CD14-positive monocyte (primary cell): ENCODE results near the gene UQCRFS1. TPM values are rescaled to one million over a fixed set of nuclear protein-coding genes. Genes with fewer than 3 reads are reported as not detected.

Source experiments
- DNase-seq, 3 donors: peaks; one replicate each; pipeline ENCODE4 v3.0.0-alpha.2; 2011 to 2022
- H2AFZ ChIP-seq: 2 replicates; pipeline ENCODE4 v1.6.0; 2012; ENCODE audit warnings: mild to moderate bottlenecking, low read depth, low read length, inconsistent platforms; ENCODE audit not compliant: insufficient read depth, poor library complexity, severe bottlenecking
- H3K27ac ChIP-seq, 2 donors: 1 replicate in 1 of 2; 2 replicates in 1 of 2; pipeline ENCODE4 v1.5.1; 2012 to 2013; ENCODE audit warnings: low read length in 2 of 2, control low read depth in 1 of 2, inconsistent platforms in 1 of 2, low read depth in 1 of 2, mild to moderate bottlenecking in 1 of 2
- H3K27me3 ChIP-seq, 2 donors: one replicate each; pipeline versions ENCODE4 v1.6.0 to v1.6.1; 2011 to 2013; ENCODE audit warnings: low read length in 2 of 2; ENCODE audit not compliant: control insufficient read depth in 2 of 2, insufficient read depth in 2 of 2
- H3K36me3 ChIP-seq, 2 donors: replicated peaks in 1 of 2; 1 replicate in 1 of 2; 2 replicates in 1 of 2; pipeline versions ENCODE4 v1.5.1 to v1.6.1; 2012 to 2013; ENCODE audit warnings: low read length in 2 of 2, control low read depth in 1 of 2, inconsistent platforms in 1 of 2, mild to moderate bottlenecking in 1 of 2; ENCODE audit not compliant: insufficient read depth in 2 of 2, control insufficient read depth in 1 of 2
- H3K4me1 ChIP-seq, 2 donors: 1 replicate in 1 of 2; 2 replicates in 1 of 2; pipeline versions ENCODE4 v1.5.1 to v1.6.1; 2012 to 2013; ENCODE audit warnings: low read length in 2 of 2, control low read depth in 1 of 2, inconsistent platforms in 1 of 2, mild to moderate bottlenecking in 1 of 2, moderate library complexity in 1 of 2; ENCODE audit not compliant: insufficient read depth in 2 of 2, control insufficient read depth in 1 of 2
- H3K4me2 ChIP-seq: replicated peaks from 2 replicates; pipeline ENCODE3; 2012; ENCODE audit warnings: low read length, moderate library complexity, mild to moderate bottlenecking; ENCODE audit not compliant: poor library complexity, severe bottlenecking; ENCODE audit errors: extremely low read depth
- H3K4me3 ChIP-seq, 3 experiments: fragments of 200-600 bp in 1 of 3; sonication (generic) in 1 of 3; replicated peaks in 1 of 3; 1 replicate in 2 of 3; 2 replicates in 1 of 3; pipeline ENCODE4 v1.5.1; 2011 to 2013; ENCODE audit warnings: low read length in 3 of 3, mild to moderate bottlenecking in 3 of 3, control low read depth in 2 of 3, low read depth in 2 of 3, inconsistent platforms in 1 of 3, moderate library complexity in 1 of 3
- H3K79me2 ChIP-seq: 2 replicates; pipeline ENCODE4 v1.6.0; 2012; ENCODE audit warnings: mild to moderate bottlenecking, control low read depth, inconsistent platforms, low read length, moderate library complexity; ENCODE audit not compliant: insufficient read depth
- H3K9ac ChIP-seq: 2 replicates; pipeline ENCODE4 v1.6.0; 2017; ENCODE audit warnings: low read length, mild to moderate bottlenecking; ENCODE audit not compliant: insufficient read depth, poor library complexity, severe bottlenecking
- H3K9me3 ChIP-seq, 2 donors: replicated peaks in 1 of 2; 1 replicate in 1 of 2; 2 replicates in 1 of 2; pipeline versions ENCODE4 v1.5.1 to v1.6.1; 2012 to 2013; ENCODE audit warnings: low read length in 2 of 2, control low read depth in 1 of 2; ENCODE audit not compliant: control insufficient read depth in 1 of 2, insufficient read depth in 1 of 2
- H4K20me1 ChIP-seq: 2 replicates; pipeline ENCODE4 v1.6.0; 2012; ENCODE audit warnings: mild to moderate bottlenecking, low read length, control low read depth, moderate library complexity; ENCODE audit not compliant: insufficient read depth
- H3K27ac Mint-ChIP-seq, 7 donors: one replicate each; pipeline ENCODE4 v1.8.0; 2020; ENCODE audit warnings: mild to moderate bottlenecking in 7 of 7, mixed read lengths in 7 of 7, moderate library complexity in 6 of 7, inconsistent platforms in 2 of 7
- H3K27me3 Mint-ChIP-seq, 3 donors: one replicate each; pipeline ENCODE4 v1.8.0; 2021 to 2022; ENCODE audit warnings: low read depth in 3 of 3, mild to moderate bottlenecking in 3 of 3, mixed read lengths in 3 of 3, moderate library complexity in 3 of 3, inconsistent platforms in 1 of 3
- H3K36me3 Mint-ChIP-seq, 2 donors: one replicate each; pipeline ENCODE4 v1.8.0; 2020; ENCODE audit warnings: mixed read lengths in 2 of 2, inconsistent platforms in 1 of 2, mild to moderate bottlenecking in 1 of 2
- H3K4me1 Mint-ChIP-seq: one replicate; pipeline ENCODE4 v1.8.0; 2020; ENCODE audit warnings: mild to moderate bottlenecking, mixed read lengths
- H3K4me3 Mint-ChIP-seq, 2 donors: one replicate each; pipeline ENCODE4 v1.8.0; 2020; ENCODE audit warnings: mild to moderate bottlenecking in 2 of 2, mixed read lengths in 2 of 2, moderate library complexity in 1 of 2
- H3K9me3 Mint-ChIP-seq, 7 donors: one replicate each; pipeline ENCODE4 v1.8.0; 2020 to 2022; ENCODE audit warnings: mixed read lengths in 7 of 7, mild to moderate bottlenecking in 6 of 7, moderate library complexity in 6 of 7, inconsistent platforms in 2 of 7
- WGBS: methylation state at CpG from one replicate; pipeline ENCODE4 v1.1.5; 2013; ENCODE audit warnings: missing lambda C conversion rate; ENCODE audit not compliant: insufficient coverage; 5-methylcytosine and 5-hydroxymethylcytosine counted together
- intact Hi-C, 2 donors: fragments of 100-400 bp; cut with micrococcal nuclease; formaldehyde crosslinking; loops; one replicate each; pipeline versions ENCODE4 v1.15.0 to v1.15.1; 2023
- polyA plus RNA-seq, 3 donors: library from polyadenylated mRNA; depleted of rRNA in 1 of 3; unstranded in 2 of 3; stranded (reverse) in 1 of 3; fragments of 300-500 nt in 2 of 3; fragments of >200 nt in 1 of 3; fragmentation: Illumina TruSeq in 2 of 3; gene quantifications; 1 replicate in 2 of 3; 2 replicates in 1 of 3; pipeline ENCODE4 v1.2.3, GENCODE V29; 2012 to 2021
- TF ChIP-seq, protein P1 (sequence below): fragments of 200-600 bp; IDR thresholded peaks from one replicate; pipeline ENCODE4 v1.8.0; 2022; ENCODE audit warnings: antibody characterized with exemption, mild to moderate bottlenecking

Gene UQCRFS1
- polyA plus RNA-seq, 3 donors: 26.2 to 108 (median 108) TPM

DNA sequence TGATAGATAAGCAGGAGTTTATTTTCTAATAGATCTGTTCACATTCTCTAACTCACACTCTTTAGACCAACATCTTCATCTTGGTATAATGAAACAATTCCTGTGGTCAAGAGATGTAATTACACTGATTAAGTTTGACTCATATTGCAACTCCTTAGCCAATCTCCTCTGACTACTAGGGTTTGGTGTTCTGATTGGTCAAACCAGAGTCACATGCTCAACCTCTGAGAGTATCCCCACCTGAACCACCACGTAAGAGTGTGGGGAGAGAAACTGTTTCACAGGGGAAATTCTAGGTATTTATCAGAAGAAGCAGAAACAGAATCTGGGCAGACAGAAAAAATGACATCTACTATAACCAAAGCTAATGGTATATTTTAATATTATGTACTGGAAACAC is 42.4 kb downstream of the UQCRFS1 start:
- Histone ChIP-seq H3K4me2 (no peak overlapping the region), H3K27ac (no peak overlapping the region), H4K20me1 (no peaks in the 10 kb centered on the region), H3K9ac (no peak overlapping the region), H3K36me3 (no peaks in the 10 kb centered on the region), H3K79me2 (no peaks in the 10 kb centered on the region), H3K27me3 (no peaks in the 10 kb centered on the region), H3K4me1 (no peaks in the 10 kb centered on the region), H2AFZ (no peak overlapping the region), H3K9me3 (peaks cover 10 to 21% of the 10 kb centered on the region in 2 donors), H3K4me3 (no peak overlapping the region)
- DNase-seq: no peak
- intact Hi-C loops: no loop called here
- WGBS: no CpG with 5 or more reads among the region's 1 CpG
- no peak overlapping the region for H3K4me3 Mint-ChIP-seq
- no peaks in the 10 kb centered on the region for H3K4me1 Mint-ChIP-seq
- H3K27me3 Mint-ChIP-seq: peaks cover 1 to 2% (median 2%) of the 10 kb centered on the region in 3 donors
- TF ChIP-seq, protein P1, sequence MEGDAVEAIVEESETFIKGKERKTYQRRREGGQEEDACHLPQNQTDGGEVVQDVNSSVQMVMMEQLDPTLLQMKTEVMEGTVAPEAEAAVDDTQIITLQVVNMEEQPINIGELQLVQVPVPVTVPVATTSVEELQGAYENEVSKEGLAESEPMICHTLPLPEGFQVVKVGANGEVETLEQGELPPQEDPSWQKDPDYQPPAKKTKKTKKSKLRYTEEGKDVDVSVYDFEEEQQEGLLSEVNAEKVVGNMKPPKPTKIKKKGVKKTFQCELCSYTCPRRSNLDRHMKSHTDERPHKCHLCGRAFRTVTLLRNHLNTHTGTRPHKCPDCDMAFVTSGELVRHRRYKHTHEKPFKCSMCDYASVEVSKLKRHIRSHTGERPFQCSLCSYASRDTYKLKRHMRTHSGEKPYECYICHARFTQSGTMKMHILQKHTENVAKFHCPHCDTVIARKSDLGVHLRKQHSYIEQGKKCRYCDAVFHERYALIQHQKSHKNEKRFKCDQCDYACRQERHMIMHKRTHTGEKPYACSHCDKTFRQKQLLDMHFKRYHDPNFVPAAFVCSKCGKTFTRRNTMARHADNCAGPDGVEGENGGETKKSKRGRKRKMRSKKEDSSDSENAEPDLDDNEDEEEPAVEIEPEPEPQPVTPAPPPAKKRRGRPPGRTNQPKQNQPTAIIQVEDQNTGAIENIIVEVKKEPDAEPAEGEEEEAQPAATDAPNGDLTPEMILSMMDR: no peak
- no peaks in the 10 kb centered on the region for H3K36me3 Mint-ChIP-seq
- H3K9me3 Mint-ChIP-seq: peaks cover 14 to 38% (median 16%) of the 10 kb centered on the region in 7 donors
- H3K27ac Mint-ChIP-seq: no peak overlapping the region

DNA sequence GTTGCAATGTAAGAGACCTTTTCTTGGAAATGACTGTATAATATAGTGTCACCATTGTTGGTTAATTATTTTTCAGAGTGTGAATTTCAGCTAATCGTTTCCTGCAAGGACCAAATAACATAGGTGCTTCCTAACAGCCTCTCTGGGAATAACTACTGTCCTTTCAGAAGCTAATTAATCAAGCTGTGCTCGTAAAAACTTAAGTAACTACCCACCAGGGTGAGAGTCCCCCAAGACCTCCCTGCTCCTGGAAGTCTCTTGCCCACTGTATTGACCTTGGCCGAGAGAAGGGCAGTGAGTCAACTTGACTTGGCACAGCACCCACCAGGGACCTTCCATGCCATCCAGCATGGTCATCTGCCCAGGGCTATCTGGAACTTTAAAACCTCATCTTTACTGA is 50.3 kb downstream of the UQCRFS1 start:
- intact Hi-C loops: no loop called here
- no peak overlapping the region for H3K4me3 Mint-ChIP-seq
- TF ChIP-seq, protein P1: no peak
- H3K4me1 Mint-ChIP-seq: no peaks in the 10 kb centered on the region
- Histone ChIP-seq H3K4me3 (no peak overlapping the region), H3K9ac (no peak overlapping the region), H3K4me2 (no peak overlapping the region), H3K36me3 (no peaks in the 10 kb centered on the region), H3K27me3 (no peaks in the 10 kb centered on the region), H3K27ac (no peak overlapping the region), H2AFZ (no peak overlapping the region), H3K9me3 (peaks cover under 1 to 10% of the 10 kb centered on the region in 2 donors), H3K4me1 (no peaks in the 10 kb centered on the region), H3K79me2 (no peaks in the 10 kb centered on the region), H4K20me1 (no peaks in the 10 kb centered on the region)
- no peak for DNase-seq
- no peaks in the 10 kb centered on the region for H3K36me3 Mint-ChIP-seq
- H3K27me3 Mint-ChIP-seq: peaks cover 0 to 3% (median under 1%) of the 10 kb centered on the region in 3 donors
- no peak overlapping the region for H3K27ac Mint-ChIP-seq
- 35% methylated on average over 2 of the region's 3 CpGs for WGBS
- peaks cover 4 to 12% (median 9%) of the 10 kb centered on the region in 7 donors for H3K9me3 Mint-ChIP-seq
